Measurements from ENCODE around the gene DAGLA.
"Not testable (repeated sequence)": the region's sequence is repeated elsewhere in the genome, so short reads cannot be mapped to it uniquely, and the experiment has no call there.

The DAGLA gene

GRCh38 chr11:61679893-61680621 lies at the start of gene DAGLA:
DAGLA (plus strand) TSS chr11:61680391; CDS start chr11:61720156, 39,765 bp downstream.
- DNase-seq = peak; percentile 97 to 99

DNA sequence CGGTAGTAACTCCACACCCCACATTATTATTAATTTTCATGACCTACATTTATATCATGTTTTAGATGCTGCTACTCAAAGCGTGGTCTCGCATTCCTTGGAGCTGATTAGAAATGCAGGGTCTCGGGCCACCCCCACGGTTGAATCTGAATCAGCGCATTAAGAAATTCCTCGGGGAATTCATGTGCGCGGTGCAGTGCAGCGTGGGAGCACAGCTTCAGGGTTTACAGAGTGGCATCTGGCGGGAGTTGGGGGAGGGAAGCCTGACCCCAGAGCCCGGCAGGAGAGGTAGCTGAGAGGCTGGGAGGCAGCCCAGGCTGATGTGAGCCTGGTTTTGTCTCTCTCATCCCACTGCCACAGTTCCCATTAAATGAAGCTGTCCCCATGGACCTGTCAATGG lies 48.1 kb upstream of the DAGLA start:
- DNase-seq = no peak

GRCh38 chr11:61635304-61635703 lies 44.9 kb upstream of the DAGLA start:
- DNase-seq = no peak

GRCh38 chr11:61635787-61636186 lies 44.4 kb upstream of the DAGLA start:
- DNase-seq = no peak

GRCh38 chr11:61636676-61637075 lies 43.5 kb upstream of the DAGLA start:
- DNase-seq = no peak

GRCh38 chr11:61637277-61637676 lies 42.9 kb upstream of the DAGLA start:
- no peak for DNase-seq

DNA sequence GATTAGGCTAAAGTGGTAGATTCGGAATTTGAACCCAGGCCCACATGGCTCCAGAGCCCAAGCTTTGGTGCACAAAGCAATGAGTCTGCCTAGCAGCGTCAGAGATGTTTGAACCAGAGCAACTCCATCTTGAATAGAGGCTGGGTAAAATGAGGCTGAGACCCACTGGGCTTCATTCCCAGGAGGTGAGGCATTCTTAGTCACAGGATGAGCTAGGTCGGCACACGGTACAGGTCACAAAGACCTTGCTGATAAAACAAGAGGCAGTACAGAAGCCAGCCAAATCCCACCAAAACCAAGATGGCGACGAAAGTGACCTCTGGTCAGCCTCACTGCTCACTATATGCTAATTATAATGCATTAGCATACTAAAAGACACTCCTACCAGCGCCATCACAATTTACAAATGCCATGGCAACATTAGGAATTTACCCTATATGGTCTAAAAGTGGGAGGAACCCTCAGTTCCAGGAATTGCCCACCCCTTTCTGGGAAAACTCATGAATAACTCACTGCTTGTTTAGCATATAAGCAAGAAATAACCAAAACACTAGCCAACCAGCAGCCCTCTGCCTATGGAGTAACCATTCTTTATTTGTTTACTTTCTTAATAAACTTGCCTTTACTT lies 40.3 kb upstream of the DAGLA start:
- DNase-seq = peak in 1 of 2 donors; percentile 36

- DNase-seq = no peak
Observed at GRCh38 chr11:61642162-61642561, 38.0 kb upstream of the DAGLA start.

- DNase-seq = peak; percentile 5 to 7
Observed at GRCh38 chr11:61645179-61645868, 34.9 kb upstream of the DAGLA start.

- DNase-seq = no peak
Observed at GRCh38 chr11:61647529-61647928, 32.7 kb upstream of the DAGLA start.

DNA sequence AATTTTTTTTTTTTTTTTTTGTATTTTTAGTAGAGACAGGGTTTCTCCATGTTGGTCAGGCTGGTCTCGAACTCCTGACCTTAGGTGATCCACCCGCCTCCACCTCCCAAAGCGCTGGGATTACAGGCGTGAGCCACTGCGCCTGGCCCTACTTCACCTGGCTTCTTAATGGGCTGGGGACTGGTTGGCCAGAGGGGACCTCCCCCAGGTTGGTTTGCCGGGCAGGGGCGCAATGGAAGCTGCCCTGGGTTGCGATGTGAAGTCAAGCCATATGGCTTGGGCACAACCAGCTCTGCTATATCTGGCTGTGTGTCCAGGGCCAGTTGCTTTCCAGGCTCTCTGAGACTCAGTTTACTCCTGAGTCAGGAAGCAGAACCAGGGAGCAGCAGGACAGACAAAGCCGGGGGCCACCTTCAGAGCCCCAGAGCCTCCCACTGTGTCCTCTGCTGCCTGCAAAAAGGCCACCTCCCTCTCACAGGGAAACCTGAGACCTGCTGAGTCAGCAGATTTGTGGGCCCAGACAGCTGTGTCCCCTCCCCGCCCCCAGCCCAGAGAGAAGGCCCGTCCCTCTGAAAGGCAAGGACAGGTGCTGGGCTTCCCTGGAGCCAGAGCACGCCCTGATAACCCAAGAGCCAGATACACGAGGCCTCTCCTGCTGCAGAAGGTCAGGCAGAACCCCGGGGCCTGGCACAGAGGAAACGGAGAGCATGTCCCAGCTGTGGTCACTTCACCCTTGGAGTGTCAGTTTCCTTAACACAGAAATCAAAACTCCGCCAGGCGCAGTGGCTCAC lies 29.2 kb upstream of the DAGLA start:
- DNase-seq = no peak

- DNase-seq = no peak
Observed at GRCh38 chr11:61652135-61652534, 28.1 kb upstream of the DAGLA start.

DNA sequence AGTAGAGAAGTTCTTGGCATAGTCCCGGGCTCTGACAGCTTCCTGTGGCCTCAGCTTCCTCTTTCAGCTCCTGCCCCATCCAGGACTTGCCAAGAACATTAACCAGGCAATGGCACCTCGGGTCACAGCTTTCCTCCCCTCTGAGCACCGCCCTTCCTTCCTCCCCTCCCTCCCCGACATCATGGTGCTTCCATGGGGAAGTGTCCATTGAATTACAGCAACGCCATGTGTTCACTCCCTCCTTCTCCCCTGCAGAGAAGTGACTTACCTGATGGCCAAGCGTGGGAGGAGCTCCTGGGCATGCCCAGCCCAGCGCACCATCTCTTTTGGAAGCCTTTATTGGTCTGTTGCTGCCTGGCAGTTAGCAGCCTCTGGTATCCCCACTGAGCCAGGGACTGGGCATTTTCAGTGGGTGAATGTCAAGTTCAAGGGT lies 25.8 kb upstream of the DAGLA start:
- DNase-seq = peak; percentile 69 to 74

GRCh38 chr11:61655266-61656159 lies 24.7 kb upstream of the DAGLA start:
- not testable (repeated sequence) for DNase-seq

DNA sequence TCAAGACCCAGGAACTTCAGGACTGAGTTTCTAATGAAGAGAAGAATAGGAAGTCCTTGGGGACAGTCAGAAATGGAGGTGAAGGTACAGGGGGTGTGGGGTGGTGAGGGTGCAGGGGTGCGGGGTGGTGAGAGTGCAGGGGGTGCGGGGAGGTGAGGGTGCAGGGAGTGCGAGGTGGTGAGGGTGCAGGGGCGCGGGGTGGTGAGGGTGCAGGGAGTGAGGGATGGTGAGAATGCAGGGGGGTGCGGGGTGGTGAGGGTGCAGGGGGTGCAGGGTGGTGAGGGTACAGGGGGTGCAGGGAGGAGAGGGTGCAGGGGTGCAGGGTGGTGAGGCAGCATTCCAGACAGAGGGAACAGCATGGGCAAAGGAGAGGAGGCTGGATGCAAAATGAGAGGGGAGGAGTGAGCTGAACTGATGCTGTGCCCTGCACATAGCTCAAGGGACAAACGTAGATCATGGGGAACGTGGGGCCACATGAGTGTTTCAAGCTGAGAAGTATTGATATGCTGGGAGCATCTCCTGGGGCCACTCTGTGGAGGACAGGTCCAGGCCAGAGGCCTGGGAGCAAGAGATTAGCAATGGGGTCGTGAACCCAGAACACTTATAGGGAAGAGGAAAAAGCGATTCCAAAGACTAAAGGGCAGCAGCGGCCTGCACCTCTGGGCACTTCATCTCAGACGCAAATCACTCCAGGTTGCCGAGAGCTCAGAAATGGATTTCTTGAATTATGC lies 23.7 kb upstream of the DAGLA start:
- no peak for DNase-seq

- DNase-seq = no peak
Observed at GRCh38 chr11:61657566-61658290, 22.5 kb upstream of the DAGLA start.

DNA sequence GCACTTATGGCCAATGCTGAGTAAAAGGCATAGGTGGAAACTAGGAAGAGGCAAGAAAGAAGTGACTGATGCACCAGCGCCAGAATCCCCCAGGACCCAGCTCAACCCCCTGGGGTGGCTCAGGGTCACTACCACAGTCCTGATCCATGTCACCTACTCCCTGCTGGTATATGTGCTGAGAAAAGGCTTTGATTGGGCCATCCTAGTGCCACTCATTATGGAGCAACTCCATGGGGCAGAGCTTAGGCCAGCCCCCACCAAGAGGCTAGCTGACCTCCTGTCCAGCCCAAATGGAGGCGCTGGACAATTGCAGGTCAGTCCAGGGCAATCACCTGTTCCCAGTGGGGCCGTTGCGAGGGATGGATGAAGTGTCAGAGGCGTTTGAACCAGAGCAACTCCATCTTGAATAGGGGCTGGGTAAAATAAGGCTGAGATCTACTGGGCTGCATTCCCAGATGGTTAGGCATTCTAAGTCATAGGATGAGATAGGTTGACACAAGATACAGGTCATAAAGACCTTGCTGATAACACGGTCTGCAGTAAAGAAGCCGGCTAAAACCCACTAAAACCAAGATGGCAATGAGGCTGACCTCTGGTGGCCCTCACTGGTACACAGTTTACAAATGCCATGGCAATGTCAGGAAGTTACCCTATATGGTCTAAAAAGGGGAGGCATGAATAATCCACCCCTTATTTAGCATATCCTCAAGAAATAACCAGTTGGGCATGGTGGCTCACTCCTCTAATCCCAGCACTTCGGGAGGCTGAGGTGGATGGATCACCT lies 20.6 kb upstream of the DAGLA start:
- no peak for DNase-seq

- DNase-seq = not testable (repeated sequence)
Observed at GRCh38 chr11:61660997-61661396, 19.2 kb upstream of the DAGLA start.

DNA sequence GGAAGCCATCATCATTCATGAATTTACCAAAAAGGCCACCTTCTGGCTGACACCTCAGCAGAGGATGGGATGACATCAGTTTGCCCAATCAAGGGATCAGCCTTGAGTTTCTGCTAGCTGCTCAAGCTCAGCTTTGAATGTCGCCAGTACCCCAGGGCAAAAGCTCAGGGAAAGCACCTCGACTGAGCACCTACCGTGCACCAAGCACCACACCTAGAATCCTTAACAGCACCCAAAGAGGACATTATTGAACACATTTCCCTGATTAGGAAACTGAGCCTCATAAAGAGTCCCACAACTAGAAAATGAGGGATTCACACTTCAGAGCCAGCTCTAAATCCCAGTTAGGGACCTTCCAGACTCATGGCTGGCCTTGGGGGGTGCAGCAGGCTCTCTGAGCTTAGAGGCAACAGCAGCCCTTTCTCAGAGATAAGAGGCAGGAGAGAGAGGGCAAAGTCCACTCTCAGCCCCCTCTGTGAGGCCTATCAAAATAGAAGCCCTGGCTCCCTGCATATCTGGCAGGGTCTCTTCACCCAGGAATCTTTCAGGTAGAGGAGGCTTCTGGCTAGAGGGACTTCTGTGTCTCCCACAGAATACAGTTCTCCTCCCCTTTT lies 13.4 kb upstream of the DAGLA start:
- no peak for DNase-seq
